Dermis microvascular lymphatic vessel endothelial cell (primary cell): ENCODE results near the gene ACAP1. TPM values are rescaled to one million over a fixed set of nuclear protein-coding genes. Genes with fewer than 3 reads are reported as not detected.

Experiments used
- DNase-seq, 2 donors: peaks; one replicate each; pipeline versions ENCODE4 v3.0.0 to v3.0.0-alpha.2; 2010; ENCODE audit warnings: low read depth in 2 of 2
- total RNA-seq: library from RNA; depleted of rRNA; stranded (reverse); fragments of >200 nt; gene quantifications from 2 replicates; pipeline ENCODE4 v1.2.1, GENCODE V29; 2014

Gene ACAP1
- total RNA-seq, 1 donor from 2014 or later: 0.26 TPM

GRCh38 chr17:7311110-7311705, 25.1 kb upstream of the ACAP1 start:
- DNase-seq: no peak

- DNase-seq: no peak
Measured at GRCh38 chr17:7312432-7313087, 23.8 kb upstream of the ACAP1 start.

DNA sequence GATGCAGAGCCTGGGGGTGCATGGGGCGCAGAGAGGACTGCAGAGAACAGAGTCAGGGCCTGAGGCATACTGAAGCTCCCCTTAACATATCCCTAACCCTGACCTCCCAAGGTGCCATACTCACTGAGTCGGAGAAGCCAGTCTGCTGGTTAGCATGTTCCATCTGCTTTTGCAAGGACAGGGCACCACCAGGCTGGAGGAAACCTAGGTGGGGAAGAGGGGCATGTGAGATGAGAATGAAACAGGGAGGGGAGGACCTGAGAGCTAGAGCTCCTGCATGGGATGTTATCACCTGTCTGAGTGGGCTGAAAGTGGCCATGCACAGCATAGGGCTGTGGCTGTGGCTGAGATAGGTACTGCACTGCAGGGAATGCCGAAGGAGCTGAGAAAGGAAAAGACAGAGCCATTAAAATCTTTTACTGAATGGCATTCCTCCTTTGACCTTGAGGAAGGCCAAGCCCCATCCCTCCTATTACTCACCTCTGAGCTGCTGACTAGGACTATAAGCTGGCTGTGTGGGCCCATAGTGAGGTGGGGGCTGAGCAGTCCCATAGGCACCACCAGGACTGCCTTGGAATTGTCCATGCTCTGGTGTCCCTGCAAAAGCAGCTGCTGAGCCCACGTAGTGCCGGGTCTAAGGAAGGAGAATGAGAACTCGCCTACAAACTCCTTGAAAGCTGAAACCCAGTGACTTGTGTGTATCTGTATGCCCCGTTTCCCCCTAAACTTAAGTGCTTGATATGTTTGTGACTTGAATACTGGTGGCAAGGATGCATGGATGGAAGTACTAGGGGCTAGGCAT, 23.0 kb upstream of the ACAP1 start:
- no peak for DNase-seq

DNA sequence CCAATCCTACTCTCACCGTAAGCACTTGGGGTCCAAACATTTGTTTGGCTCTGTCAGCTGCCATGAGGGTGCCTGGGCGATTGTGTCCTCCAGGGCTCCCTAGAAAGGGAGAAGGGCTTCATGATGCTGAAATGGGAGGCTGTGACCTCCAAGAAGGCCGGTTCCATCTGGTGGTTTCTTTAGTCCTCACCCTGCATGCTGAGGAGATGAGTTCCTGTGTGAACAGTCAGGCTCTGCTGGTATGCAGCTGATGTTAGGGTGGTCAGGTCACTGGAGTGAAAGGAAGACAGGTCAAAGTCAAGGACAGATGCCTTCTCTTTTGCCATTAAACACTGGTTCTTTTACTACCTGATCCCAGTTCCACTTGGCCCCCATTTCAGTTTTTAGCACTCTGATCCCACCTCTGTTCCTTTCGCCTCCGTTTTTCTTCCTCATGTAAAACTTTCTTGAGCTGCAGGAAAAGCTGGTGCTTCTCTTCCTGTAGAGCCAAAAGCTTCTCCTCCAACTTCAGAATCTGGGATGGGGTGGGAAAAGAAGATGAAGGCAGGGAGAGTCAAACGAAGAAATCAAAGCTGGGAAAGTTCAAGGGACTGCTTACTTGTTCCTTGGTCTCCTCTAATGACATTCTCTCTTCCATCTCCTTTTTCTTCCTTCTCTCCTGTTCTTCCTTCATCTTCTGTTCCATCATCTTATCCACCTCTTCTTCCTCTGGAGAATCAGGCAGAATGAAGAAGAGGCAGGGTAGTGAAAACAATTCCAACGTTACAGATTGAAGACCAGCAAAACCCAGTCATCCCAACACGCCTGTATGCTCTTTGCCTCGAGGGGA, 22.2 kb upstream of the ACAP1 start:
- no peak for DNase-seq

- peak; percentile 54 to 88 for DNase-seq
Measured at GRCh38 chr17:7314719-7315569, 21.4 kb upstream of the ACAP1 start, which contains the start of gene GPS2. GPS2 (minus strand) TSS chr17:7315360; CDS start chr17:7315052, 308 bp downstream.

DNA sequence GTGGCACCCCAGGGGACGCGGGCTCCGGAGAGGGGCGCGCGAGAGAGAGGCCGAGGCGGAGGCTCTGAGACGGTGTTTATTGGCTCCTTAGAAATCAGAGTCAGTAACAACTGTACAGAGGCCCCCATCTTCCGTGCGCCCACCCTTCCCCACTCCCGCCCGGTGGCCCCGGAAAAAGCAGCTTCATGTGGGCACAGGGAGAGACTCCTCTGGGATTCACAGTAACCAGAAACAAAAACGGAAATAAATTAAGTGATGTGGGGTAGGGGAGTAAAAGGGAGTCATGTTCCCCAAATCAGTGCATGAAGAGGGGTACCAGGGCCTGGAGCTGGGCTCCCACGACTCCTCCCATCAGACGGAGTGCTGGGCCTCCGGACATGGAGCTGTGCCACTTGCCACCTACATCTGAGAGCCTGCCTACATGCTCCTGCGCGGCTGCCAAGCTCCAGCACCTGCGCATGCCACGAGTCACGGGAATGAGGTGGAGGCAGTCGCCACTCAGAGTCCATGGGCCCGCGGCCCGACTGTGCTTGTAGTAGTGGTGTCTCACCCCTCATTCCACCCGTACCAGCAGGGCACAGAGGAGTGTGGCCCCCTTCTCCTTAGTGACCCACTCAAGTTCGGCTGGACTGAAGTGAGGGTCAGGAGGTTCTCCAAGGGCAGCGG, 20.6 kb upstream of the ACAP1 start:
- DNase-seq: no peak

GRCh38 chr17:7317161-7317803, 19.0 kb upstream of the ACAP1 start:
- no peak for DNase-seq

GRCh38 chr17:7318121-7318860, 18.0 kb upstream of the ACAP1 start:
- no peak for DNase-seq

DNA sequence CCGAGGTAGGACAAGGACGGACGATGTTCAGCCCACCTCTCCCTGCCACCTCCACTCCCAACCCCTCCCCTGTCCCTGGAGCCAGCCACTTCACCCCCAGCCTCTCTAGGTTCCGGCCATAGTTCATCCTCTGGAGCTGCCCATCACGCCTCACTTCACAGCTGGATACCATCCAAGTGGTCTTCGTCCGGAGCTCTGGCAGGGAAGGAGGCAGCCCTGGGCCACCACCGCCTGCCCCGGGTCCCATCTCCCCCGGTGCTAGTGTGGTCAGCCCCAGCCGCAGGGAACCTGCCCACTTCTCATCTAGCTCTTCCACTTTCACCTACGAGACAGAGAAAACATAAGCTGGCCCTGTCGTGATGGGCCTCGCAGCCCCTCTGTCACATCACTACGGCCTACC, 14.9 kb upstream of the ACAP1 start:
- DNase-seq: no peak

GRCh38 chr17:7322520-7323194, 13.7 kb upstream of the ACAP1 start:
- no peak for DNase-seq

GRCh38 chr17:7323731-7324437, 12.4 kb upstream of the ACAP1 start:
- peak in 1 of 2 donors; percentile 41 for DNase-seq

DNA sequence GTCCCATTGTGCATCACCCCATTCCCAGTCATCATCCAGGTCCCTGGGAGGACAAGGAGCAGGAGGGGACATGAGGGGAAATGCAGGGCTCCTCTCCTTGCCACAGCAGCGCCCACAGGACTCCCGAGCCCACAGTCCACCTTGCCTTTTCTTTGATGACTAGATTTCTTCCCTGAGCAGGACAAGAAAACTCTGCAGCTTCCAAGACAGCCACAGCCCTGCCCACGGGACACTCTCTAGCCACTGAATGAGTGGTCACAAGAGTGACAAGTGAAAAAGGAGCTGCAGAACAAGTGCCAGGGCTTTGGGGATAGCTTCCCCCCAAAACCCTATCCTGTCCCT, 11.9 kb upstream of the ACAP1 start:
- no peak for DNase-seq

DNA sequence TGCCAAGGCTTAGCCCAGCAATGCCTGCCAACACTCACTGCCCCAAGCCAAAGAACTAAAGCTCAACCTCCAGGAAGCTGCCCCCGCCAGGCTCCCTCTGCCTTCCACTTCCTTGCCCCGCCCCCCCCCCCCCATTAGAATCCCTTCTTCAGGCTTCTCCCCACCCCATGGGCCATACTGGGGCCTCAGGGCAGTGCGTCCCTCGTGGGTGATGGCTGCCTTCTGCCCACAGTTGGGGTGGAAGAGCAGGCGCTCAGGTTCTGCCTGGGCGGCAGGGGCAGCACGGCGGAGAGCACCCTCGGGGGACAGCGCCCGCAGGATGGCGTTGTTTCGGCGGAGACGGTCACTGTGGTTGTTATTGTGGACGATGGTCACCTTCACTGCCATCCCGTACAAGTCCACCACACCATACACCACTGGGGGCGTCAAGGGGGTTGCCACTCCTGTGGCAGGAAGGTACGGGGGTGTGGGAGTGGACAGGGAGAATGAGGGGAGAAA, 11.2 kb upstream of the ACAP1 start:
- DNase-seq: no peak

- DNase-seq: no peak
Measured at GRCh38 chr17:7326186-7326585, 10.1 kb upstream of the ACAP1 start.

- no peak for DNase-seq
Measured at GRCh38 chr17:7327056-7327455, 9.3 kb upstream of the ACAP1 start.

- DNase-seq: no peak
Measured at GRCh38 chr17:7327501-7327900, 8.8 kb upstream of the ACAP1 start.

GRCh38 chr17:7328009-7328408, 8.3 kb upstream of the ACAP1 start:
- no peak for DNase-seq
